ENCODE data around the gene EXOC3L1.

The EXOC3L1 gene

GRCh38 chr16:67179421-67180080 is 10.4 kb downstream of the EXOC3L1 start:
- no peak for ATAC-seq

GRCh38 chr16:67177743-67178699 is 11.9 kb downstream of the EXOC3L1 start:
- peak; percentile 56 for ATAC-seq
- TF ChIP-seq RARB (CRISPR knock-in tag; IDR thresholded peaks at IDR 0.05), result no peak
- TF ChIP-seq ZFP3 (CRISPR knock-in tag; IDR thresholded peaks at IDR 0.05), result no peak
- TF ChIP-seq ZFP30 (CRISPR knock-in tag; IDR thresholded peaks at IDR 0.05), result 0 out of 2 replicates have a peak, but pooled peaks have one; percentile 2
- no peak for TF ChIP-seq ESRRG (CRISPR knock-in tag; IDR thresholded peaks at IDR 0.05)
- no peak for TF ChIP-seq TCF4 (CRISPR knock-in tag; IDR thresholded peaks at IDR 0.05; ENCODE audit: borderline replicate concordance)
- no peak for TF ChIP-seq CREB5 (CRISPR knock-in tag; IDR thresholded peaks at IDR 0.05; ENCODE audit: low read depth)
- TF ChIP-seq PATZ1 (CRISPR knock-in tag; IDR thresholded peaks at IDR 0.05; ENCODE audit: borderline replicate concordance), result no peak
- TF ChIP-seq POU6F1 (CRISPR knock-in tag; IDR thresholded peaks at IDR 0.05; ENCODE audit: borderline replicate concordance, low read depth), result no peak
- TF ChIP-seq CSDC2 (CRISPR knock-in tag; IDR thresholded peaks at IDR 0.05), result no peak
- TF ChIP-seq ISL1 (CRISPR knock-in tag; IDR thresholded peaks at IDR 0.05), result no peak
- 0 out of 2 replicates have a peak, but pooled peaks have one; percentile 45 for TF ChIP-seq ZNF565 (CRISPR knock-in tag; conservative IDR thresholded peaks at IDR 0.05; ENCODE audit: low read depth)
- no peak for TF ChIP-seq ZNF70 (CRISPR knock-in tag; IDR thresholded peaks at IDR 0.05)
- TF ChIP-seq BACH2 (CRISPR knock-in tag; IDR thresholded peaks at IDR 0.05; ENCODE audit: borderline replicate concordance), result no peak
- TF ChIP-seq TOX (CRISPR knock-in tag; IDR thresholded peaks at IDR 0.05; ENCODE audit: borderline replicate concordance), result no peak

More at GRCh38 chr16:67179421-67180080, 10.4 kb downstream of the EXOC3L1 start:
- TF ChIP-seq CSDC2 (CRISPR knock-in tag; IDR thresholded peaks at IDR 0.05) (no peak), TCF4 (CRISPR knock-in tag; IDR thresholded peaks at IDR 0.05; ENCODE audit: borderline replicate concordance) (no peak), SNAI2 (CRISPR knock-in tag; IDR thresholded peaks at IDR 0.05) (no peak), TSHZ2 (CRISPR knock-in tag; IDR thresholded peaks at IDR 0.05) (no peak), TOX (CRISPR knock-in tag; IDR thresholded peaks at IDR 0.05; ENCODE audit: borderline replicate concordance) (no peak), POU6F1 (CRISPR knock-in tag; IDR thresholded peaks at IDR 0.05; ENCODE audit: borderline replicate concordance, low read depth) (no peak), CREB5 (CRISPR knock-in tag; IDR thresholded peaks at IDR 0.05; ENCODE audit: low read depth) (no peak), ZNF70 (CRISPR knock-in tag; IDR thresholded peaks at IDR 0.05) (no peak)

All from SK-N-SH treated with all-trans-retinoic acid at 6 μM for 48 hours (cell line).